Measurements from ENCODE around the gene TNS3. TPM values are rescaled to one million over a fixed set of nuclear protein-coding genes. Genes with fewer than 3 reads are reported as not detected.

The TNS3 gene
- total RNA-seq, 1 experiment from 2014 or later, result 9.5 TPM

- no peak overlapping the region for H2AFZ ChIP-seq (ENCODE audit: low read length)
- peaks cover 16% of the 10 kb centered on the region; the same call in 1 of the 2 replicates for H3K4me1 ChIP-seq (ENCODE audit: insufficient read depth, low read length)
- H3K14ac ChIP-seq (ENCODE audit: insufficient read depth, low read length), result no peak overlapping the region
- TF ChIP-seq CTCF (conservative IDR thresholded peaks at IDR 0.05), result no peak
- no peak for DNase-seq
- Mint-ChIP-seq H3K27ac (no peak overlapping the region), H3K9me3 (no peaks in the 10 kb centered on the region), H3K4me3 (no peak overlapping the region), H3K36me3 (ENCODE audit: insufficient read depth in 1 of 3, low read depth in 3 of 3) (no peaks in the 10 kb centered on the region), H3K4me1 (peaks cover 20% of the 10 kb centered on the region in 2 experiments), H3K27me3 (ENCODE audit: low read depth) (peaks cover 41% of the 10 kb centered on the region)
- no peak overlapping the region for H3K4me2 ChIP-seq (ENCODE audit: insufficient read depth, insufficient read length, low read length)
- no peak overlapping the region for H2BK20ac ChIP-seq (ENCODE audit: low read depth, low read length, poor library complexity, severe bottlenecking)
- H3K9ac ChIP-seq (ENCODE audit: extremely low read depth, insufficient read length, low read length), result no peak overlapping the region
- H2BK120ac ChIP-seq (ENCODE audit: low read depth, low read length, poor library complexity, severe bottlenecking), result no peak overlapping the region
- H3K18ac ChIP-seq (ENCODE audit: insufficient read length, low read depth, low read length), result no peak overlapping the region
- no peak overlapping the region for H2BK15ac ChIP-seq (ENCODE audit: low read depth, low read length)
- no peaks in the 10 kb centered on the region for H3K23me2 ChIP-seq (ENCODE audit: insufficient read length, low read depth, low read length, poor library complexity, severe bottlenecking)
- no peak overlapping the region for H2BK12ac ChIP-seq (ENCODE audit: insufficient read length, low read depth, low read length)
- no peaks in the 10 kb centered on the region for H3K79me1 ChIP-seq (ENCODE audit: insufficient read depth, low read depth, low read length, poor library complexity, severe bottlenecking)
- H4K91ac ChIP-seq (ENCODE audit: insufficient read length, low read depth, low read length), result no peak overlapping the region
- no peak overlapping the region for H2AK5ac ChIP-seq (ENCODE audit: insufficient read length, low read length)
- no peak overlapping the region for H2BK5ac ChIP-seq (ENCODE audit: insufficient read length, low read length)
- no peak overlapping the region for H3T11ph ChIP-seq (ENCODE audit: low read length)
- H3K27me3 ChIP-seq (ENCODE audit: insufficient read depth, low read length), result no peaks in the 10 kb centered on the region; the same call in 1 of the 2 replicates
- H3K9me3 ChIP-seq (ENCODE audit: control insufficient read depth, low read depth, low read length), result no peaks in the 10 kb centered on the region
- no peak overlapping the region for H3K56ac ChIP-seq (ENCODE audit: insufficient read length, low read depth, low read length)
- H3K23ac ChIP-seq (ENCODE audit: insufficient read length, low read depth, low read length), result no peak overlapping the region
- no CpG with 5 or more reads among the region's 19 CpGs for WGBS (ENCODE audit: extremely low coverage, insufficient read length, low lambda C conversion rate)
- no peak overlapping the region for H3K27ac ChIP-seq (ENCODE audit: insufficient read length, low read depth, low read length)
- H4K8ac ChIP-seq (replicated peaks; ENCODE audit: insufficient read length, low read depth, low read length), result no peak overlapping the region
- H4K5ac ChIP-seq (ENCODE audit: insufficient read length, low read depth, low read length), result no peak overlapping the region
- H3K4ac ChIP-seq (ENCODE audit: low read depth, low read length), result no peak overlapping the region
- no peaks in the 10 kb centered on the region for H4K20me1 ChIP-seq (ENCODE audit: control insufficient read depth, insufficient read depth, insufficient read length)
- no peaks in the 10 kb centered on the region for H3K79me2 ChIP-seq (ENCODE audit: insufficient read depth, low read length)
Measured at GRCh38 chr7:47472444-47473157, 109.3 kb downstream of the TNS3 start.
